Keratinocyte (primary cell): Measurements from ENCODE around the gene BHMT. TPM values are rescaled to one million over a fixed set of nuclear protein-coding genes. Genes with fewer than 3 reads are reported as not detected.

Source experiments
- DNase-seq: peaks from one replicate; pipeline ENCODE4 v3.0.0-alpha.2; 2011; ENCODE audit warnings: low read depth, missing footprints, low spot score
- FAIRE-seq: peaks from 2 replicates; lab custom pipeline; 2011; peaks lifted over from hg19 to GRCh38; lab: Jason Lieb, UNC
- H2AFZ ChIP-seq: 2 replicates; pipeline ENCODE4 v1.6.0; 2012; ENCODE audit warnings: low read length, control low read depth, inconsistent platforms; ENCODE audit not compliant: control insufficient read depth
- H3K27ac ChIP-seq: 2 replicates; pipeline ENCODE4 v1.5.1; 2011; ENCODE audit warnings: low read length; ENCODE audit not compliant: control insufficient read depth, insufficient read depth
- H3K27me3 ChIP-seq: 3 replicates; pipeline ENCODE4 v1.6.0; 2011; ENCODE audit warnings: low read length; ENCODE audit not compliant: control insufficient read depth, insufficient read depth; ENCODE audit errors: extremely low read depth
- H3K36me3 ChIP-seq, 2 experiments: 2 replicates in 1 of 2; 3 replicates in 1 of 2; pipeline ENCODE4 v1.5.1; 2011; ENCODE audit warnings: low read length in 2 of 2, mild to moderate bottlenecking in 1 of 2; ENCODE audit not compliant: control insufficient read depth in 2 of 2, insufficient read depth in 2 of 2; ENCODE audit errors: extremely low read depth in 1 of 2
- H3K4me1 ChIP-seq: 3 replicates; pipeline ENCODE4 v1.5.1; 2011; ENCODE audit warnings: low read length; ENCODE audit not compliant: control insufficient read depth, insufficient read depth; ENCODE audit errors: extremely low read depth
- H3K4me2 ChIP-seq: 3 replicates; pipeline ENCODE4 v1.6.0; 2011; ENCODE audit warnings: low read depth, low read length; ENCODE audit not compliant: control insufficient read depth, insufficient read depth; ENCODE audit errors: extremely low read depth
- H3K4me3 ChIP-seq, 3 experiments: fragments of 200-600 bp in 1 of 3; sonication (generic) in 1 of 3; 2 replicates in 2 of 3; 3 replicates in 1 of 3; pipeline ENCODE4 v1.5.1; 2011 to 2016; ENCODE audit warnings: low read length in 3 of 3, mild to moderate bottlenecking in 3 of 3, control low read depth in 2 of 3, inconsistent platforms in 1 of 3, low read depth in 1 of 3, mixed read lengths in 1 of 3, mixed run types in 1 of 3, moderate library complexity in 1 of 3; ENCODE audit not compliant: control insufficient read depth in 2 of 3, insufficient read depth in 2 of 3; ENCODE audit errors: extremely low read depth in 1 of 3
- H3K79me2 ChIP-seq: 2 replicates; pipeline ENCODE4 v1.6.0; 2012; ENCODE audit warnings: low read length; ENCODE audit not compliant: control insufficient read depth, insufficient read depth
- H3K9ac ChIP-seq: 3 replicates; pipeline ENCODE4 v1.6.0; 2011; ENCODE audit warnings: low read length; ENCODE audit not compliant: control insufficient read depth, insufficient read depth; ENCODE audit errors: extremely low read depth
- H3K9me1 ChIP-seq: 3 replicates; pipeline ENCODE4 v1.6.0; 2011; ENCODE audit warnings: low read length; ENCODE audit not compliant: control insufficient read depth, insufficient read depth; ENCODE audit errors: extremely low read depth
- H3K9me3 ChIP-seq: 2 replicates; pipeline ENCODE4 v1.5.1; 2012; ENCODE audit warnings: low read depth, low read length; ENCODE audit not compliant: control insufficient read depth
- H4K20me1 ChIP-seq: 3 replicates; pipeline ENCODE4 v1.6.0; 2011; ENCODE audit warnings: low read length; ENCODE audit not compliant: control insufficient read depth, insufficient read depth; ENCODE audit errors: extremely low read depth
- CTCF ChIP-seq, 3 experiments: IDR thresholded peaks in 1 of 3; conservative IDR thresholded peaks in 1 of 3; optimal IDR thresholded peaks in 1 of 3; 2 replicates in 2 of 3; 3 replicates in 1 of 3; pipeline versions ENCODE3 to v1.5.1; 2011; ENCODE audit warnings: low read length in 3 of 3, mild to moderate bottlenecking in 3 of 3, moderate library complexity in 2 of 3, control low read depth in 1 of 3, inconsistent platforms in 1 of 3; ENCODE audit not compliant: insufficient read depth in 2 of 3; ENCODE audit errors: extremely low read depth in 1 of 3
- EZH2 ChIP-seq: IDR thresholded peaks from one replicate; pipeline ENCODE4 v1.6.1; 2012; ENCODE audit warnings: inconsistent platforms, mild to moderate bottlenecking, low read length, moderate library complexity
- dilution Hi-C: fragments of 300-500 bp; cut with MboI; formaldehyde crosslinking; loops from one replicate; pipeline ENCODE4 v1.7.0; 2020; ENCODE audit warnings: low sequenced_read_pairs; ENCODE audit not compliant: extremely low pct_ligation_motif_present
- polyA plus RNA-seq, 5 experiments: library from polyadenylated mRNA; depleted of rRNA in 3 of 5; stranded (reverse) in 3 of 5; stranded (forward) in 1 of 5; unstranded in 1 of 5; fragments of >200 nt; gene quantifications; 1 replicate in 1 of 5; 2 replicates in 3 of 5; 3 replicates in 1 of 5; pipeline versions ENCODE4 v1.2.1 to v1.2.3, GENCODE V29; 2011 to 2012; ENCODE audit warnings: missing spikeins in 2 of 5, low read depth in 1 of 5, low replicate concordance in 1 of 5

Gene BHMT
- polyA plus RNA-seq, 1 donor (not counting 4 experiments of a cell fraction or from before 2014, with no cell fraction given) = not detected

DNA sequence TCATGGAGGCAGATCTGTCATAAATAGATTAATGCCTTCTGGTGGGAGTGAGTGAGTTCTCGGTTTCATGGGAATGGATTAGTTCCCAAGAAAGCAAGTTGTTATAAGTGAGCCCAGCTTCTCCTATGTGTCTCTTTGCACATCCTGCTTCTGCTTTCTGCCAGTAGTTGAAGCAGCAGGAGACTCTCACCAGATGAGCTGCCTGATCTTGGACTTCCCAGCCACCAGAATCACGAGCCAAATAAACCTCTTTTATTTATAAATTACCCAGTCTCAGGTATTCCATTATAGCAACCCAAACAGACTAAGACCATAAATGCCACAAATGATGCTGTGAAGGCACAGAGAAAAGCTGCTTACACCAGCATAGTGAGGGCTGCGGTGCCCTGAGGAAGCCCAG lies 28.9 kb downstream of the BHMT start:
- no peak for FAIRE-seq

DNA sequence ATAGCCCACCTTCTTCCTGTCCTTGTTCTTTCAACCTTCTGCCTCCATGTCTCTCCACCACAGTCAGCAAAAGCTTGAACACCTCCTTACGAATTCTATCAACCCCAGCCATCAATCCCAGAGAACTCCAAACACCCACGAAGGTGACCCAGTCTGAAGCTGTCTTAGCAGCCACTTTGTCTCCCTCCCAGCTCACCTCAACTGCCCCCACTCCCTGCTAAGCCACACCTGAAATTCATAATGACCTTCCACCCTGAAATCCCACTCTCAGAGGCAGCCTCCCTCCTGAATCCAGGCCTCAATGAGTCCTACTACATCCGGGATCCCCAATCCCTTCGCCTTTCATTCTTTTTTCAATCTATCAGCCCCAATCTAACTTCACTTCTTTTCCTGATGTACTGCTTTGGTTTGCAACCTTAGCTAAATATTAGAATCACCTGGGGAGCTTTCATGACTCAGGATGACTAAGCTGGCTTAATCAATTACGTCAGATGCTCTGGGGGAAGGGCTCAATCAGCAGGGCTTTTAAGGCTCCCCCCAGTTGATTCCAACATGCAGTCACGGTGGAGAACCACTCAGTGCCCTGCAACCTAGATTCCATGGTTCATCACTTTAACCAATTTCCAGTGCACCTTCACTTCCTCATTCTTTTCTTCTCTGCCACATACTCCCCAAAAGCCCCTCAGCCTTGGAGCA lies 32.2 kb downstream of the BHMT start:
- peak overlapping the region; percentile 65 for H3K4me2 ChIP-seq
- H3K4me3 ChIP-seq = peak overlapping the region in 1 of 3 experiments; percentile 29
- H3K79me2 ChIP-seq = no peaks in the 10 kb centered on the region
- no peaks in the 10 kb centered on the region for H3K27me3 ChIP-seq
- peaks cover 3% of the 10 kb centered on the region for H3K9me3 ChIP-seq
- dilution Hi-C loops = no loop called here
- H4K20me1 ChIP-seq = no peaks in the 10 kb centered on the region
- H3K36me3 ChIP-seq = no peaks in the 10 kb centered on the region
- H2AFZ ChIP-seq = peak overlapping the region; percentile 55
- H3K4me1 ChIP-seq = peaks cover 32% of the 10 kb centered on the region
- no peaks in the 10 kb centered on the region for H3K9me1 ChIP-seq
- H3K27ac ChIP-seq = peak overlapping the region; percentile 70
- TF ChIP-seq CTCF (optimal IDR thresholded peaks at IDR 0.05 in 1 of 3, IDR thresholded peaks at IDR 0.05 in 1 of 3, conservative IDR thresholded peaks at IDR 0.05 in 1 of 3; ENCODE audit: extremely low read depth in 1 of 3, insufficient read depth in 2 of 3, low read length in 3 of 3) = no peak
- TF ChIP-seq EZH2 = no peak
- H3K9ac ChIP-seq = peak overlapping the region; percentile 56
- DNase-seq (peak; percentile 64), FAIRE-seq (peak; percentile 76)

More for the DNA sequence above, 28.9 kb downstream of the BHMT start:
- TF ChIP-seq CTCF (optimal IDR thresholded peaks at IDR 0.05 in 1 of 3, IDR thresholded peaks at IDR 0.05 in 1 of 3, conservative IDR thresholded peaks at IDR 0.05 in 1 of 3; ENCODE audit: extremely low read depth in 1 of 3, insufficient read depth in 2 of 3, low read length in 3 of 3) = no peak
- H3K27ac ChIP-seq = no peak overlapping the region
- no peak overlapping the region for H2AFZ ChIP-seq
- no peak for DNase-seq
- H3K4me3 ChIP-seq = no peak overlapping the region
- no peak overlapping the region for H3K4me2 ChIP-seq
- no peaks in the 10 kb centered on the region for H3K79me2 ChIP-seq
- no peaks in the 10 kb centered on the region for H3K27me3 ChIP-seq
- no peaks in the 10 kb centered on the region for H4K20me1 ChIP-seq
- H3K4me1 ChIP-seq = peaks cover 18% of the 10 kb centered on the region
- no peaks in the 10 kb centered on the region for H3K36me3 ChIP-seq
- H3K9me1 ChIP-seq = no peaks in the 10 kb centered on the region
- H3K9me3 ChIP-seq = peaks cover 3% of the 10 kb centered on the region
- dilution Hi-C loops = no loop called here
- H3K9ac ChIP-seq = no peak overlapping the region
